Measurements from ENCODE around the gene GIPR.

DNA sequence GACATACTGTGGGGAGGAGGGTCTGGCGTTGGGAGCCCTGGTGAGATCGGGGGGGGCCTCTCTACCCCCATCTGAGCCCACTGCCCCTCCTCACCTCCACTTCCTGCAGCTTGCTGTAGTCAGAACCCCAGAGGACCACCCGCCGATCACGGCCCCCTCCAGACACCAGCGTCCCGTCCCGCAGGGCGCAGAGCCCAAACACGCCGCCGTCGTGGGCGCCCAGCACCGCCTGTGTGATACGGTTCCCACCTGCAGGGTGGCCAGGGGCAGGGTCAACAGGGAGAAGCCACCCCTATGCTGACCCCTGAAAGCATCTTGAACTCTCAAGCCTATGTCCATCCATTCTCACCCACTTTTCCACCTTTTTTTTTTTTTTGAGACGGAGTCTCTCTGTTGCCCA, 46.6 kb upstream of the GIPR start:
- TF ChIP-seq EZH2phosphoT487 (IDR thresholded peaks at IDR 0.05; ENCODE audit: borderline replicate concordance, low read length) = no peak
- TF ChIP-seq, protein P1, sequence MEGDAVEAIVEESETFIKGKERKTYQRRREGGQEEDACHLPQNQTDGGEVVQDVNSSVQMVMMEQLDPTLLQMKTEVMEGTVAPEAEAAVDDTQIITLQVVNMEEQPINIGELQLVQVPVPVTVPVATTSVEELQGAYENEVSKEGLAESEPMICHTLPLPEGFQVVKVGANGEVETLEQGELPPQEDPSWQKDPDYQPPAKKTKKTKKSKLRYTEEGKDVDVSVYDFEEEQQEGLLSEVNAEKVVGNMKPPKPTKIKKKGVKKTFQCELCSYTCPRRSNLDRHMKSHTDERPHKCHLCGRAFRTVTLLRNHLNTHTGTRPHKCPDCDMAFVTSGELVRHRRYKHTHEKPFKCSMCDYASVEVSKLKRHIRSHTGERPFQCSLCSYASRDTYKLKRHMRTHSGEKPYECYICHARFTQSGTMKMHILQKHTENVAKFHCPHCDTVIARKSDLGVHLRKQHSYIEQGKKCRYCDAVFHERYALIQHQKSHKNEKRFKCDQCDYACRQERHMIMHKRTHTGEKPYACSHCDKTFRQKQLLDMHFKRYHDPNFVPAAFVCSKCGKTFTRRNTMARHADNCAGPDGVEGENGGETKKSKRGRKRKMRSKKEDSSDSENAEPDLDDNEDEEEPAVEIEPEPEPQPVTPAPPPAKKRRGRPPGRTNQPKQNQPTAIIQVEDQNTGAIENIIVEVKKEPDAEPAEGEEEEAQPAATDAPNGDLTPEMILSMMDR (conservative IDR thresholded peaks at IDR 0.05; ENCODE audit: low read depth, low read length) = no peak

Data from PC-3 (cell line).